DND-41 (cell line): ENCODE results near the gene KIF3B.
"Not testable (repeated sequence)": the region's sequence is repeated elsewhere in the genome, so short reads cannot be mapped to it uniquely, and the experiment has no call there.

Source experiments
- ATAC-seq: fragments of 200-7000 bp; cut with Tn5 transposase; 3 replicates; pipeline ENCODE4 v1.9.1; 2021; ENCODE audit warnings: low read depth; ENCODE audit not compliant: insufficient read depth
- DNase-seq: peaks from one replicate; pipeline ENCODE4 v3.0.0-alpha.2; 2020
- H2AFZ ChIP-seq: 2 replicates; pipeline ENCODE4 v1.6.0; 2012; ENCODE audit warnings: low read depth, low read length
- H3K27ac ChIP-seq: 2 replicates; pipeline ENCODE4 v1.5.1; 2012; ENCODE audit warnings: low read length, inconsistent platforms
- H3K27me3 ChIP-seq: fragments of 200-600 bp; sonication (generic); 2 replicates; pipeline ENCODE4 v1.6.0; 2012; ENCODE audit warnings: low read length, mild to moderate bottlenecking, inconsistent platforms; ENCODE audit not compliant: insufficient read depth, poor library complexity
- H3K36me3 ChIP-seq: 2 replicates; pipeline ENCODE4 v1.5.1; 2012; ENCODE audit warnings: low read length, inconsistent platforms; ENCODE audit not compliant: insufficient read depth
- H3K4me1 ChIP-seq: 2 replicates; pipeline ENCODE4 v1.5.1; 2012; ENCODE audit warnings: mild to moderate bottlenecking, low read length; ENCODE audit not compliant: insufficient read depth
- H3K4me2 ChIP-seq: 2 replicates; pipeline ENCODE4 v1.6.0; 2012; ENCODE audit warnings: mild to moderate bottlenecking, moderate library complexity, low read length, inconsistent platforms; ENCODE audit not compliant: insufficient read depth
- H3K4me3 ChIP-seq, 2 experiments: fragments of 200-600 bp in 1 of 2; shearing (Covaris generic) in 1 of 2; 2 replicates each; pipeline ENCODE4 v1.5.1; 2012 to 2016; ENCODE audit warnings: inconsistent platforms in 2 of 2, low read length in 2 of 2, mild to moderate bottlenecking in 2 of 2, low read depth in 1 of 2, moderate library complexity in 1 of 2
- H3K79me2 ChIP-seq: 2 replicates; pipeline ENCODE4 v1.6.0; 2012; ENCODE audit warnings: low read length, inconsistent platforms; ENCODE audit not compliant: insufficient read depth
- H3K9ac ChIP-seq: 2 replicates; pipeline ENCODE4 v1.6.0; 2012; ENCODE audit warnings: low read depth, mild to moderate bottlenecking, inconsistent platforms, low read length, moderate library complexity
- H3K9me3 ChIP-seq: 2 replicates; pipeline ENCODE4 v1.5.1; 2012; ENCODE audit warnings: low read length, moderate library complexity, mild to moderate bottlenecking, inconsistent platforms; ENCODE audit not compliant: insufficient read depth, severe bottlenecking
- H4K20me1 ChIP-seq: 2 replicates; pipeline ENCODE4 v1.6.0; 2012; ENCODE audit warnings: low read length; ENCODE audit not compliant: insufficient read depth
- EZH2 ChIP-seq: IDR thresholded peaks from 3 replicates; pipeline ENCODE4 v1.6.1; 2012; ENCODE audit warnings: borderline replicate concordance, low read depth, mild to moderate bottlenecking, moderate library complexity, low read length, inconsistent platforms; ENCODE audit not compliant: severe bottlenecking
- TF ChIP-seq, protein P1 (sequence below): IDR thresholded peaks from 2 replicates; pipeline ENCODE4 v1.5.1; 2012; ENCODE audit warnings: borderline replicate concordance, low read length, moderate library complexity, mild to moderate bottlenecking; ENCODE audit not compliant: poor library complexity, severe bottlenecking; ENCODE audit errors: extremely low read depth

The KIF3B gene

GRCh38 chr20:32261644-32262043 is 15.8 kb upstream of the KIF3B start:
- H3K4me2 ChIP-seq = no peak overlapping the region
- H3K79me2 ChIP-seq = no peaks in the 10 kb centered on the region
- no peak for ATAC-seq
- no peaks in the 10 kb centered on the region for H3K4me1 ChIP-seq
- H3K27ac ChIP-seq = no peak overlapping the region
- TF ChIP-seq, protein P1, sequence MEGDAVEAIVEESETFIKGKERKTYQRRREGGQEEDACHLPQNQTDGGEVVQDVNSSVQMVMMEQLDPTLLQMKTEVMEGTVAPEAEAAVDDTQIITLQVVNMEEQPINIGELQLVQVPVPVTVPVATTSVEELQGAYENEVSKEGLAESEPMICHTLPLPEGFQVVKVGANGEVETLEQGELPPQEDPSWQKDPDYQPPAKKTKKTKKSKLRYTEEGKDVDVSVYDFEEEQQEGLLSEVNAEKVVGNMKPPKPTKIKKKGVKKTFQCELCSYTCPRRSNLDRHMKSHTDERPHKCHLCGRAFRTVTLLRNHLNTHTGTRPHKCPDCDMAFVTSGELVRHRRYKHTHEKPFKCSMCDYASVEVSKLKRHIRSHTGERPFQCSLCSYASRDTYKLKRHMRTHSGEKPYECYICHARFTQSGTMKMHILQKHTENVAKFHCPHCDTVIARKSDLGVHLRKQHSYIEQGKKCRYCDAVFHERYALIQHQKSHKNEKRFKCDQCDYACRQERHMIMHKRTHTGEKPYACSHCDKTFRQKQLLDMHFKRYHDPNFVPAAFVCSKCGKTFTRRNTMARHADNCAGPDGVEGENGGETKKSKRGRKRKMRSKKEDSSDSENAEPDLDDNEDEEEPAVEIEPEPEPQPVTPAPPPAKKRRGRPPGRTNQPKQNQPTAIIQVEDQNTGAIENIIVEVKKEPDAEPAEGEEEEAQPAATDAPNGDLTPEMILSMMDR = no peak
- no peak for TF ChIP-seq EZH2
- no peaks in the 10 kb centered on the region for H4K20me1 ChIP-seq
- H3K4me3 ChIP-seq = no peak overlapping the region
- no peaks in the 10 kb centered on the region for H3K27me3 ChIP-seq
- H3K9ac ChIP-seq = no peak overlapping the region
- H3K36me3 ChIP-seq = no peaks in the 10 kb centered on the region
- H3K9me3 ChIP-seq = no peaks in the 10 kb centered on the region
- H2AFZ ChIP-seq = no peak overlapping the region
- no peak for DNase-seq

DNA sequence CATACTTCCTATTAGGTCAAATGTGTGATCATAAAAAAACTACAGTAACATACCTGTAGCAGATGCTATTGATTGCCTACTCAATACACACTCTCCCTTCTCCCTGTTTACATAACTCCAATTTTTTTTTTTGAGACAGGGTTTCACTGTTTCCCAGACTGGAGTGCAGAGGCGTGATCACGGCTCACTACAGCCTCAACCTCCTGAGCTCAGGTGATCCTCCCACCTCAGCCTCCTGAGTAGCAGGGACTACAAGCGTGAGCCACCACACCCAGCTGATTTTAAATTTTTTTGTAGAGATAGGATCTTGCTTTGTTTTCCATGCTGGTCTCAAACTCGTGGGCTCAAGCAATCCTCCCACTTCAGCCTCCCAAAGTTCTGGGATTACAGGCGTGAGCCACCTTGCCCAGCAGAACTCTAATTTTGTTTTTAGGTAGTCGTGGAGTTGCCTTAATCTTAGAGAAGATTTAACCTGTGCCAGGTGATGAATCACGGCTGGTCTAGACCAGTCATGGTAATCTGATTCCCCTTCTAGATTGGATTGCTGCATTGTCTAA is 14.0 kb upstream of the KIF3B start:
- no peaks in the 10 kb centered on the region for H3K9me3 ChIP-seq
- TF ChIP-seq EZH2 = no peak
- no peak overlapping the region for H3K4me2 ChIP-seq
- H3K36me3 ChIP-seq = no peaks in the 10 kb centered on the region
- H3K27me3 ChIP-seq = no peaks in the 10 kb centered on the region
- no peaks in the 10 kb centered on the region for H3K79me2 ChIP-seq
- no peaks in the 10 kb centered on the region for H4K20me1 ChIP-seq
- no peak overlapping the region for H2AFZ ChIP-seq
- H3K4me1 ChIP-seq = no peaks in the 10 kb centered on the region
- ATAC-seq = no peak
- H3K4me3 ChIP-seq = no peak overlapping the region
- DNase-seq = no peak
- H3K9ac ChIP-seq = no peak overlapping the region
- no peak overlapping the region for H3K27ac ChIP-seq

DNA sequence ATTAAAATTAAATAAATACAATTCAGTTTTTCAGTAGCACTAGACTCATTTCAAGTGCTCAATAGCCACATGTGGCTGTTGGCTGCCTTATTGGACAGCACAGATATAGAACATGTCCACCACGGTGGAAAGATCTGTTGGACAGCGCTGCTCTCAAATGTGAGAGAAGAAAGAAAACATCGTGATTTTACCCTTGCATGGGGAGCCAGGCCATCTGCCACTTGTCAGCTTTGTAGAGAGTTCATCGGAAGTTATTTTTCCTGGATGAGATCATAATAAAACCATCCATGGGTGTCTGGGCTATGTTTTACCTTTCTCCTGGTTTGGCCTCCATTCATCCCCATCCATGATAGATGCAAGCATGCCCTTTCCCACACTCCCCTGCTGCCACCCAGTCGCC is 5.8 kb upstream of the KIF3B start:
- no peak overlapping the region for H3K4me2 ChIP-seq
- H3K9me3 ChIP-seq = no peaks in the 10 kb centered on the region
- peaks cover 18% of the 10 kb centered on the region for H3K4me1 ChIP-seq
- no peak overlapping the region for H2AFZ ChIP-seq
- H3K27ac ChIP-seq = no peak overlapping the region
- no peak for ATAC-seq
- H3K36me3 ChIP-seq = no peaks in the 10 kb centered on the region
- TF ChIP-seq EZH2 = no peak
- TF ChIP-seq, protein P1 = no peak
- no peak for DNase-seq
- no peaks in the 10 kb centered on the region for H4K20me1 ChIP-seq
- H3K4me3 ChIP-seq = no peak overlapping the region
- H3K79me2 ChIP-seq = no peaks in the 10 kb centered on the region
- H3K27me3 ChIP-seq = no peaks in the 10 kb centered on the region
- no peak overlapping the region for H3K9ac ChIP-seq

DNA sequence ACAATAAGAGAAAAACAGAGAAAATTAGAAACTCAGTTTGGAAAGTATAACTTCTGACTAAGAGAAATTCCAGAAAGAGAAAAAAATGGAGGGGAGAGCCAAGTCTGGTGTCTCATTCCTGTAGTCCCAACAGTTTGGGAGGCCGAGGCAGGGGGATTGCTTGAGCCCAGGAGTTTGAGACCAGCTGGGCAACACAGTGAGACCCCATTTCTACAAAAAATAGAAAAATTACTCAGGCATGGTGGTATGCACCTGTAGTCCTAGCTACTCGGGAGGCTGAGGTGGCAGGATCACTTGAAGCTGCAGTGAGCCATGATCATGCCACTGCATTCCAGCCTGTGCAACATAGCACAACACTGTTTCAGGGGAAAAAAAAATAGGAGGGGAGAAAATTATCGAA is 3.1 kb upstream of the KIF3B start:
- Histone ChIP-seq H3K27ac (no peak overlapping the region), H3K4me1 (peaks cover 39% of the 10 kb centered on the region), H3K27me3 (no peaks in the 10 kb centered on the region), H3K9ac (no peak overlapping the region), H3K4me2 (no peak overlapping the region), H3K4me3 (no peak overlapping the region), H4K20me1 (no peaks in the 10 kb centered on the region), H3K36me3 (no peaks in the 10 kb centered on the region), H2AFZ (no peak overlapping the region), H3K79me2 (peaks cover 15% of the 10 kb centered on the region), H3K9me3 (no peaks in the 10 kb centered on the region)
- ATAC-seq = no peak
- DNase-seq = no peak
- no peak for TF ChIP-seq EZH2
- TF ChIP-seq, protein P1 = no peak

DNA sequence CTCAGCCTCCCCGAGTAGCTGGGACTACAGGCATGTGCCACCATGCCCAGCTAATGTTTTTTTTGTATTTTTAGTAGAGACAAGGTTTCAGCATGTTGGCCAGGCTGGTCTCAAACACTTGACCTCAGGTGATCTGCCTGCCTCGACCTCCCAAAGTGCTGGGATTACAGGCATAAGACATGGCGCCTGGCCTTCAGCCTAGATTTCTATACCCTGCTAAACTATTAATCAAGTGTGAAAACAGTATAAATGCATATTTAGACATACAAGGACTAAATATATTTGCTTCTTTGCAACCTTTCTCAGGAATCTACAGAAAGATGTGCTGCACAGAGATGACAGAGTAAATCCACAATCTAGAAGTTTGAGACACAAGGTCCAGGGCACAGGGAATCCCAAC is 2.3 kb upstream of the KIF3B start:
- ATAC-seq, H3K27me3 ChIP-seq, H3K9me3 ChIP-seq, H3K27ac ChIP-seq, H4K20me1 ChIP-seq, DNase-seq, H3K36me3 ChIP-seq, H3K4me2 ChIP-seq, H2AFZ ChIP-seq, H3K9ac ChIP-seq, H3K4me3 ChIP-seq: not testable (repeated sequence)
- Histone ChIP-seq H3K79me2 (peaks cover 20% of the 10 kb centered on the region), H3K4me1 (peaks cover 33% of the 10 kb centered on the region)
